Measurements from ENCODE around the gene MIA3.

MIA3 gene

DNA sequence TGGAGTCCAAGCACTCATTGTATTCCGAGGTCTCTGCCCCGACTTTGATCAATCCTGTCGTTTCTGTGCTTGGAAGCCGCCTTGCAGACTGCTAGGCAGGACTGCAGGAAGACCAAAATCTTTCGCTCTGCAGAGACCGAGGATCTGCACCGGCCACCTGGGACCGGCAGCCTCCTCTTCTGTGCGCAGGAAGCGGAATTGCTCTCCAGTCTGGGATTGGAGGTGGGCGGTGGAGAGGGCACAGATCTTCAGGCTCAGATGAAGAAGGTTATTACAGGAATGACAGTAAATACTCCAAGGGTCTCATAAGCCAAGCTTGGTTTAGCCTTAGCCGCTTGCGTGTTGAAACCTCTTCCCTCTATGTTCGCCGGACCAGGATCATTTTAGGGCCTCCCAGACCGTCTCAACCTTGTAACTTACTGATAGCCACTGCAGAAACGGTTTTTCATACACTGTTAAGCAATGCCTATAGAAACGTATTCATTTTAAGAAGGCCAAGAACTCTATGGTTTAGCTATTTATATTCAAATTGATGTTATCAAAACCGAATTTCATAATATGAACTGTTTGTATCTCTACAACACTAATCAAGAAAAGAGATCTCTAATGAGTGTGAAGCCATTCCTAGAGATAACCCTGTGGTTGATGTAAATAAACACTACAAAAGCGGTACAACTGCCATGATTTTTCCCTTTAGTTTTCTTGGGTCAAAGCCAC lies 1.1 kb downstream of the MIA3 start:
- no peak for DNase-seq (ENCODE audit: low read depth, low spot score)

DNA sequence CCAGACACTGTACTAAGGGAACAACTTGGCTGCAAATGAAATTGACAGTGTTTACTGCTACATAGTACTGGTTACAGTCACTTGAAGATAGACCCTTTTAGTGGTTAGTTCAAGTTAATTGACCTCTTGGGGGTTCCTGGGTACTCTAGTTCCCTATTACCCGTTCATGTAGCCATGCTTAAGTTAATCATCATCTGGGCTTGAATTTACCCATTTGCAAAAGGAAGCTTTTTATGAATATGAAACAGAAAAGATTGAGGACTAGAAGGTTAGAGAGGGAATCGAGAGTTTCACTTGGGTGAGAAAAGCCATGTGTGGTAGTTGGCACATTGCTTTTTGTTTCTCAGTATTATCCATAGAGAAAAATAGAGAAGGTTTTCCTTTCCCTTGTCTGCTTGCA lies 2.7 kb downstream of the MIA3 start:
- no peak for DNase-seq (ENCODE audit: low read depth, low spot score)

- DNase-seq (ENCODE audit: low read depth, low spot score), result no peak
Observed at GRCh38 chr1:222622765-222623164, 4.9 kb downstream of the MIA3 start.

DNA sequence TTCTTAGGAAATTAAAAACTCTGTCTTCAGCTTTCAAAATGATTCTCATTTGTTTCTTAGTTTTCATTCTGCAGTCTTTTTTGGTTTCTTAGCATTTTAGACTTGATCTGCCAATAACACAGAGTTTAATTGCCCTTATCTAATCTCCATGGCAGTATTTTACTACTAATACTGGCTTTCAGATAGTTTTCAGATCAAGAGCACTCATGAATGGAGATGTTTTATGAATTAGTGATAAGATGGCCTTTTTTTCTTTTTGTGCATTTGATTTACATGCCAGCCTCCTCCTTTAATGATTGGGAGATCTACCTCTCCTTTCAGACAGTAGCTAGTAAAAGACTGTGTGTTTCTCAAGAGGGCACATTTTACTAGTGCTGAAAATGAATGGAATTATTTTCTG lies 5.6 kb downstream of the MIA3 start:
- no peak for DNase-seq (ENCODE audit: low read depth, low spot score)

DNA sequence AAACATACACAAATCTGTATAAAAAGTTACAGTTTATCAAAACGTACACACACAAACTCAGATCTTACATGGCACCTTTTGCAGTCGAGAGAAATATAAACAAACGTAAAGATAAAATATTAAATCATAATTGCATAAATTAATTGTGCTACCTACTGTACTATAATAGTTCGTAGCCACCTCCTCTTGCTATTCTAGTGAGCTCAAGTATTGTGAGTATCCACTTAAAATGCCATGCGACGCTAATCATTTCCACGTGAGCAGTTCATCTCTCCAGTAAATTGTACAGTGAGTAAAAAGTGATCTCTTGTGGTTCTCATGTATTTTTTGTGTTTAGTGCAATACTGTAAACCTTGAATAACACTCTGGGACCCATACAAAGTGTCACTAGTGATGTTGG lies 6.3 kb downstream of the MIA3 start:
- DNase-seq (ENCODE audit: low read depth, low spot score), result no peak

DNA sequence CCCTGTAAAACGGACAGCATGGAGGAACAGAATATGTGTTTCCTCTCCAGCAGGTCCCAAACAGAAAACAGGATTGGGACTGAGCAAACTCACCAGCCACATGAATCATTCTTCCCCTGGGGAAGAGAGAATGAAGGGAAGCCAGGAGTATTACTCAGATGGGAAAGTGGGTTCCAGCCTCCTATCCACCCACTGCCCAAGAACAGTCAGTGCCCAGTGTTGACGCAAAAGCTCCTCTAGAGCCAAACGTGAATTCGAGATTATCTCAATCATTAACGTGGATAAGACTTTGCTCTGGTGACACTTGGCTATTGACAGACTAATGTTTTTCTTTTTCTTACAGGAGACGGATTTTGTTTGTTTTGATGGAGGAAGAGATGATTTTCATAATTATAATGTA lies 9.3 kb downstream of the MIA3 start:
- no peak for DNase-seq (ENCODE audit: low read depth, low spot score)

DNA sequence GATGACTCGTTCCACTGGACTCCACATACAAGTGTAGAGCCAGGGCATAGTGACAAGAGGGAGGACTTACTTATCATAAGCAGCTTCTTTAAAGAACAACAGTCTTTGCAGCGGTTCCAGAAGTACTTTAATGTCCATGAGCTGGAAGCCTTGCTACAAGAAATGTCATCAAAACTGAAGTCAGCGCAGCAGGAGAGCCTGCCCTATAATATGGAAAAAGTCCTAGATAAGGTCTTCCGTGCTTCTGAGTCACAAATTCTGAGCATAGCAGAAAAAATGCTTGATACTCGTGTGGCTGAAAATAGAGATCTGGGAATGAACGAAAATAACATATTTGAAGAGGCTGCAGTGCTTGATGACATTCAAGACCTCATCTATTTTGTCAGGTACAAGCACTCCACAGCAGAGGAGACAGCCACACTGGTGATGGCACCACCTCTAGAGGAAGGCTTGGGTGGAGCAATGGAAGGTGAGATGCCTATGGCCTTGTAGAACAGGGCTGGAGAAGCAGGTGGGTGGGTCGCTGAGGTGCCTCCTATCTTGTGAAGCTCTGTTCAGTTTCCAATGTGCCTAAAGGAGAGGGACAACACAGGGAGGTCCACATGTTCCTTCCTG lies 12.1 kb downstream of the MIA3 start:
- DNase-seq (ENCODE audit: low read depth, low spot score), result no peak

- no peak for DNase-seq (ENCODE audit: low read depth, low spot score)
Observed at GRCh38 chr1:222631611-222632208, 13.8 kb downstream of the MIA3 start.

- no peak for DNase-seq (ENCODE audit: low read depth, low spot score)
Observed at GRCh38 chr1:222632749-222633148, 14.9 kb downstream of the MIA3 start.

DNA sequence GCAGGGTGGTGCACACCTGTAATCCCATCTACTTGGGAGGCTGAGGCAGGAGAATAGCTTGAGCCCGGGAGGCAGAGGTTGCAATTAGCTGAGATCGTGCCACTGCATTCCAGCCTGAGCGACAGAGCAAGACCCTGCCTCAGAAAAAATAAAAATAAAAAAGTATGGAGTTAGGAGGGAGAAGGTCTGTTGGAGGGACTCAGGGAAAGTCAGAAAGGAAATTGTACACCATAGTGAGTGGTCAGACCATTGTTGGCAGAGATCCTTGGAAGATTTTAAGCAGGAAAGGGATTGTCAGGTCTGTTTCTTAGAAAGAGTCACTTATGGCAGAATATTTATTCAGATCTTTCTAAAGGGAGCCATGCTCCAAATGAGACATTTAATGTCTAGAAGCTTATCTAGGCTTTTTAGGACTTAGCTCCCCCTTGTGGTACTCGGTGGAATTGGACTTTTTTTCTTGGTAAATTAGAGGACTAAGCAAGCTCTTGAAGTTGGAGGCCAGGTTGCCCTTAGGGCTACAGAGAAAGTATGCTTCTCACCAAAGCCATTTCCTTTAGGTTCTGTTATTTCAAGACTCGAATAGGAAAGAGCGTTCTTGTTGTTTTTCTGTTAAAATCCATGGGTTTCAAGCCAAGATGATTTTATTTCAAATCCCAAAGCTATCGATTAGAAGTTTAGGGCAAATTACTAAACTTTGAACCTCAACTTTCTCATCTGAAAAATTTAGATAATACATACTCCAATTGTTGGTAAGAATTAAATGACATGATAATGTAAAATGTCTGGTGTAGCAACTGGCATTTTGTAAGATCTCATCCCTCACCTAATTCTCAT lies 16.5 kb downstream of the MIA3 start:
- DNase-seq (ENCODE audit: low read depth, low spot score), result peak; percentile 89

DNA sequence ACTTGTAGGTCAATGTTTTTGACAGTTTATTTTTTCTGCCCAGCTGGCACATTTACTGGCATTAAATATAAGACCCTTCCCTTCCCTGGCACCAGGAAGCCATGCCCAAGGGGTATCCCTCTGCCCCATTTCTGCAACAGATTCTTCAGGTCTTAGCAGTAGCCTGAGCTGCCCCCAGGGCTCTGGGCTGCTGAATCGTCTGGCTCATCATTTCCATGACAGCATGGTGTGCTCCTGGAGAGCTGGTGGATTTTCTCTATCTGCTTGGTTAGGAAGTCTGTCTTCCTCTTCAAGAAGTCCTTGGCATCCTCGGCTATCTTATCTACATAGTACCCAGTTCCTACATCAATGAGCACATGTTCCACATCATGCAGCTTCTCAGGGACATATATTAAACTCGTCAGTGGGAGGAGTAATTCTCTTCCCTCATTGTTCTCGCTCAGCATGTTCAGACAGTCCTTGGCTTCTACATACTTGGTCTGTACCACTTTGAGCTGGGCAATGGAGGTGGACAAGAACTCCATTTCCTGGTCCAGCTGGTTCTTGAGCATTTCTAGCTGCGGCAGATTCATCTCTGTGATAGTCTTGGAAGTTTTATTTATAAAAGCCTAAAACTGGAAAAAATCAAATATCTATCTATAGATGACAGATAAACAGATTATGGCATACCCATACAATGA lies 23.5 kb downstream of the MIA3 start:
- no peak for DNase-seq (ENCODE audit: low read depth, low spot score)

- DNase-seq (ENCODE audit: low read depth, low spot score), result no peak
Observed at GRCh38 chr1:222642468-222642867, 24.6 kb downstream of the MIA3 start.

GRCh38 chr1:222643606-222643937 lies 25.7 kb downstream of the MIA3 start:
- peak; percentile 20 for DNase-seq (ENCODE audit: low read depth, low spot score)

GRCh38 chr1:222643938-222644635 lies 26.2 kb downstream of the MIA3 start:
- peak; percentile 97 for DNase-seq (ENCODE audit: low read depth, low spot score)

DNA sequence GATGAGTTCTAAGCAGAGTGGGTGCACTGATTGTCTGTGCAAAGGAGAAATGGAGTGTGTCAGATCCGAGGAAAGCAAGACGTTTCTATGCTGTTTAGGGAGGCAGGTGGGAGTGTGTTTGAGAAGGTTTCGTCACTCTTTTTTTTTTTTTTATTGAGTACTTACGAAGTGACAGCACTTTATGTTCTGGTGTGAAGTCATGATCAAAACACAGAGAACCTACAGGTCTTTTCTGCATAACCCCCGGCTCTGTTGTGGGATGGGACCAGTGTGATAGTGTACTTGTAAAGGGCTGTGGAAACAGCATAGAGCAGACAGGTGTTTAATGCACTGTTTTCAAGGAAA lies 26.7 kb downstream of the MIA3 start:
- DNase-seq (ENCODE audit: low read depth, low spot score), result no peak

DNA sequence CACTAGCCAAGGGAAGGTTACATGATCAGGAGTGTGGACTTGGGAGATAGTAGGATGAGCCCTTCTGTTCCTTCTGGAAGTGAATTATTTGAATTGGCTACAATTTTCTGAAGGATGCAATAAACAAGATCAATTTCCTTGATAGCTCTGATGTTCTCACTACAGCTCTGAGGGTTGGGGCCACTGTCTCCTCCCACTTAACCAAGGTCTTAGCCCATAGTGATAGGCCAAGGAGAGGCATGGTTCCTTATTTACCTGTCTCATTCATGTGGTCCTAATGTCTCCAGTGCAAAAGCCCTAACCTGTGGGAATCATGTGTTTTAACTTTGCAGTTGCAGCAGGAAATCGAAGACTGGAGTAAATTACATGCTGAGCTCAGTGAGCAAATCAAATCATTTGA lies 34.8 kb downstream of the MIA3 start:
- no peak for DNase-seq (ENCODE audit: low read depth, low spot score)

DNA sequence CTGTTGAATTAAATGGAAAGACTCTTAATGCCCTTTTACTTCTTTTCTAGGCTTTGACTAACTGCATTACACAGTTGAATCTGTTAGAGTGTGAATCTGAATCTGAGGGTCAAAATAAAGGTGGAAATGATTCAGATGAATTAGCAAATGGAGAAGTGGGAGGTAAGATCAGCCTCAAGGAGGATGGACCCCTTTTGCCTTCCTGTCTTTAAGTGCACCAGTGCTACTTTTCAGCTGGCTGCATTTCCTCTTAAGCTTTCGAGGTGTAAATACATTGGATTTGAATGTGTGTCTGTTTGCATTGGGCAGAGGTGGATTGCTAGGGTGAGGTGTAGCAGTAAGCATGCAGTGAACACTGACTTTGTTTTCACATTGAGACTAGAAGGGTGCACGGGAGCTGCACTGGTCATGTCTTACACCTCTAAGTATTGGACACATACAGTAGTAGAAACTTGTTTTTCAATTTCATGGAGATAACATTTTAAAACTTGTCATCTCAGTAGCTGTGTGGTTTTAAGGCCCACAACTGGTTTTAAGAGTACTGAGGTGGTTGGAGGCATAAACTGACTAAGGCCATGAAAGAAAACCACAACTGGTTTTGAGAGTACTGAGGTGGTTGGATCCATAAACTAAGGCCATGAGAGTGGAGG lies 35.4 kb downstream of the MIA3 start:
- DNase-seq (ENCODE audit: low read depth, low spot score), result no peak

GRCh38 chr1:222654849-222655248 lies 37.0 kb downstream of the MIA3 start:
- no peak for DNase-seq (ENCODE audit: low read depth, low spot score)

DNA sequence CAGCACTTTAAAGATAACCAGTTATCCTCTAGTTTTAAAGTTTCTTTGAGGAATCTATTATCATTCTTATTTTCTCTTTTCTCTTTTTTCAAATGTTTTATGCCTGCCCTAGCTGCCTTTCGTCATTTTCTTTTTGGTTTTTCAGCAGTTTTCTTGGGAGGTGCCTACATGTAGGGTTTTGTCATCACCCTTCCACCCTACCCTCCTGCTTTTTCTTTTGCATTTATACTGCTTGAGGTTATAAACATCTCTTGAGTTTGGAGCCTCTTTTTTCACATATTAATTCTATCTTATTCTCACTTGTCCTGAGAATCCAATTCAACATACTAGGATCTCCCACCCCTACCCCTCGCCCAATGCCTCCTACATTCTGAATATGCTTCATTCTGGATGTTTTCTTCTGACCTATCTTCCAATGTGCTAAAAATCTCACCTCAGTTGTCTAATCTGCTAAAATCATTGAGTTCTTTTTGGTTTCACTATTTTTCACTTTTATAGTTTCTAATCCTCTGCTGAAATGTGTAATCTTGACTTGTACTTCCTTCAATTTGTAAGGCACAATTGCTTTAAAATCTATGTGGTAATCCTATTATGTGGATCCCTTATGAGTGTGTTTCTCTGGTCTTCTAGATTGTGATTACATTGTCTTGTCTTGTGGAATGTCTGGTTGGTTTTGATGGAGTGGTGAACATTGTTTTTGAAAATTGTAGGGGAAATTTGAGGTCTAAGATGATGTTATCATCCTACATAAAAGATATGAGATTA lies 38.7 kb downstream of the MIA3 start:
- no peak for DNase-seq (ENCODE audit: low read depth, low spot score)

GRCh38 chr1:222657899-222658298 lies 40.0 kb downstream of the MIA3 start:
- no peak for DNase-seq (ENCODE audit: low read depth, low spot score)
